ENCODE measurements around the gene LRP10.

LRP10 gene

DNA sequence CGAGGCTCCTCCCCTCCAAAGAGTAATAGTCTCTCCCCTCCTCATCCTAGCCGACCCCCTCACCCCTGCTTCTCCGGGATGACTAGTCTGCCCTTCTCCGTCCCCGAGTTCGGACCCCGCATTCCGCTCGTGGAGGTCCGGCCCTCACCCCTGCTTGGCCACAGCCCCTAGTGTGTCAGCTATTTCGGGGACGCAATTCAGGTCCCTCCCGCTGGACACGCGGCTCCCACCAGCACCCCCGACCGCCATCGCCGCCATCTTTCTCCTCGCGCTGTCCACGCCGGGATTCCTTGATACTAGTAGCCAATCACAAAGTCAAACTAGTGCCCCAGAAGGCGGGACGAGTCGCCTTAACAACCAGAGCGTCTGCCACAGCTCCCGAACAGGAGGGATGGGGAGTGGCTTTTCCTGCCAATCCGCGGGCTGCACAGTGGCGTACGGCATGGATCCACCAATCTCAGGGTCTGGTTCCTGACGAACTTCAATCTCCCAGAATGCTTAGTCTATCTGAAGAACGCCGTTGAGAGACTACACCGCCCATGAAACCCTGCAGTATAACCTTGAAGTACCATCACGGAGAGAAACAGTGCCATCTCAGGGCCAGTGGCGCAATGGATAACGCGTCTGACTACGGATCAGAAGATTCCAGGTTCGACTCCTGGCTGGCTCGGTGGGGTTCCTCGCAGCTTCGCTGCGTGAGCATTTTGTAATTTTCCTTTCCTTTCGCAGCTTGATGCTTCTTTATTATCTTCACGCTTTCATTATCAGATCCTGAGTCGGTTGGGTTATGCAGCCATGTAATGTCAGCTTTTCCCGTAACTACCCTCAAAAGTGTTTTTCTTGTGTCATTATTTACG lies 57.8 kb downstream of the LRP10 start, which contains the start of gene PRMT5:
TSS of gene PRMT5 (minus strand) at position 273 of the 857 bp plus-strand sequence. CDS start at position 258, 15 bp downstream.
- Histone ChIP-seq H3K4me1 (ENCODE audit: control insufficient read depth, insufficient read depth, low read length, poor library complexity, severe bottlenecking) (peaks cover 9% of the 10 kb centered on the region), H3K9me3 (ENCODE audit: control insufficient read depth, low read length) (no peaks in the 10 kb centered on the region), H3K4me3 (ENCODE audit: insufficient read depth, low read depth, low read length, poor library complexity, severe bottlenecking) (peak within 1 kb of the TSS; percentile 99), H3K27ac (ENCODE audit: insufficient read depth, low read length, poor library complexity, severe bottlenecking) (peak within 1 kb of the TSS; percentile 89), H3K27me3 (replicated peaks; ENCODE audit: control insufficient read depth, insufficient read depth, low read length, poor library complexity, severe bottlenecking) (no peaks in the 10 kb centered on the region), H3K36me3 (ENCODE audit: control insufficient read depth, insufficient read depth, low read length) (peaks cover 8% of the 10 kb centered on the region)
- DNase-seq: peak; percentile 96 to 98 (median 97)

- H3K27me3 ChIP-seq (replicated peaks; ENCODE audit: control insufficient read depth, insufficient read depth, low read length, poor library complexity, severe bottlenecking): no peaks in the 10 kb centered on the region
- peak overlapping the region; percentile 99 for H3K4me3 ChIP-seq (ENCODE audit: insufficient read depth, low read depth, low read length, poor library complexity, severe bottlenecking)
- peaks cover 9% of the 10 kb centered on the region for H3K4me1 ChIP-seq (ENCODE audit: control insufficient read depth, insufficient read depth, low read length, poor library complexity, severe bottlenecking)
- peaks cover 5% of the 10 kb centered on the region for H3K36me3 ChIP-seq (ENCODE audit: control insufficient read depth, insufficient read depth, low read length)
- H3K27ac ChIP-seq (ENCODE audit: insufficient read depth, low read length, poor library complexity, severe bottlenecking): peak overlapping the region; percentile 65
- DNase-seq: no peak
- H3K9me3 ChIP-seq (ENCODE audit: control insufficient read depth, low read length): no peaks in the 10 kb centered on the region
These were observed 58.4 kb downstream of the LRP10 start for GRCh38 chr14:22929961-22930364.

Data from effector memory CD4-positive, alpha-beta T cell (primary cell).